Left renal cortex interstitium (tissue), 4 donors: ENCODE data around the gene TEX35. TPM values are rescaled to one million over a fixed set of nuclear protein-coding genes. Genes with fewer than 3 reads are reported as not detected.
"Not testable (repeated sequence)": the region's sequence is repeated elsewhere in the genome, so short reads cannot be mapped to it uniquely, and the experiment has no call there.

Experiments
- DNase-seq, 4 donors: peaks; one replicate each; pipeline ENCODE4 v3.0.0-alpha.2; 2013; ENCODE audit warnings: low read depth in 4 of 4, low spot score in 2 of 4, missing footprints in 1 of 4
- polyA plus RNA-seq, 4 donors: library from polyadenylated mRNA; unstranded; fragments of 120-200 nt; gene quantifications; one replicate each; pipeline ENCODE4 v1.2.1, GENCODE V29; 2013; ENCODE audit not compliant: insufficient read length in 4 of 4

TEX35 gene
- polyA plus RNA-seq, 4 donors, result 0.21 TPM; not detected in 3

- no peak for DNase-seq
Observed at GRCh38 chr1:178539291-178539690, 26.4 kb downstream of the TEX35 start.

- no peak for DNase-seq
Observed at GRCh38 chr1:178540204-178540603, 27.3 kb downstream of the TEX35 start.

- no peak for DNase-seq
Observed at GRCh38 chr1:178540646-178541045, 27.7 kb downstream of the TEX35 start.

- no peak for DNase-seq
Observed at GRCh38 chr1:178541379-178541778, 28.5 kb downstream of the TEX35 start.

- DNase-seq, result peak in 1 of 4 donors; percentile 56
Observed at GRCh38 chr1:178541829-178542553, 29.1 kb downstream of the TEX35 start.

GRCh38 chr1:178542554-178543289, 29.8 kb downstream of the TEX35 start:
- DNase-seq, result peak; percentile 76 to 86 (median 84)

GRCh38 chr1:178543290-178543607, 30.3 kb downstream of the TEX35 start:
- DNase-seq, result no peak

- DNase-seq, result no peak
Observed at GRCh38 chr1:178544531-178544930, 31.6 kb downstream of the TEX35 start.

GRCh38 chr1:178548108-178548507, 35.2 kb downstream of the TEX35 start:
- no peak for DNase-seq

- DNase-seq, result no peak
Observed at GRCh38 chr1:178551307-178551706, 38.4 kb downstream of the TEX35 start.

- no peak for DNase-seq
Observed at GRCh38 chr1:178551940-178552339, 39.0 kb downstream of the TEX35 start.

GRCh38 chr1:178552856-178553255, 39.9 kb downstream of the TEX35 start:
- DNase-seq, result no peak

GRCh38 chr1:178554351-178554750, 41.4 kb downstream of the TEX35 start:
- not testable (repeated sequence) for DNase-seq

- not testable (repeated sequence) for DNase-seq
Observed at GRCh38 chr1:178555613-178556012, 42.7 kb downstream of the TEX35 start.

GRCh38 chr1:178558816-178559215, 45.9 kb downstream of the TEX35 start:
- not testable (repeated sequence) for DNase-seq

GRCh38 chr1:178560871-178561376, 48.0 kb downstream of the TEX35 start:
- no peak for DNase-seq

- no peak for DNase-seq
Observed at GRCh38 chr1:178563099-178563820, 50.4 kb downstream of the TEX35 start.

GRCh38 chr1:178564086-178564782, 51.3 kb downstream of the TEX35 start:
- no peak for DNase-seq

GRCh38 chr1:178564783-178565180, 51.9 kb downstream of the TEX35 start:
- DNase-seq, result no peak

- DNase-seq, result no peak
Observed at GRCh38 chr1:178565586-178565985, 52.7 kb downstream of the TEX35 start.

GRCh38 chr1:178566187-178566586, 53.3 kb downstream of the TEX35 start:
- no peak for DNase-seq
